Liver (tissue), 9 donors: ENCODE measurements around the gene CLCF1. TPM values are rescaled to one million over a fixed set of nuclear protein-coding genes. Genes with fewer than 3 reads are reported as not detected.

Experiments used
- DNase-seq: peaks from one replicate; pipeline ENCODE4 v3.0.0-alpha.2; 2017; ENCODE audit warnings: low spot score
- H3K27ac ChIP-seq, 2 donors: one replicate each; pipeline ENCODE4 v1.7.0; 2013; ENCODE audit warnings: inconsistent platforms in 2 of 2, low read length in 2 of 2, control low read depth in 1 of 2, low read depth in 1 of 2, mild to moderate bottlenecking in 1 of 2
- H3K27me3 ChIP-seq, 4 donors: one replicate each; pipeline versions ENCODE4 v1.6.1 to v1.7.0; 2013; ENCODE audit warnings: low read length in 3 of 4, inconsistent platforms in 1 of 4, mild to moderate bottlenecking in 1 of 4, moderate library complexity in 1 of 4; ENCODE audit not compliant: control insufficient read depth in 4 of 4, insufficient read depth in 4 of 4
- H3K36me3 ChIP-seq, 4 donors: one replicate each; pipeline versions ENCODE4 v1.6.1 to v1.7.0; 2013; ENCODE audit warnings: low read length in 3 of 4, mild to moderate bottlenecking in 3 of 4, low read depth in 1 of 4, moderate library complexity in 1 of 4; ENCODE audit not compliant: control insufficient read depth in 4 of 4, insufficient read depth in 3 of 4
- H3K4me1 ChIP-seq, 4 donors: one replicate each; pipeline versions ENCODE4 v1.6.1 to v1.7.0; 2013; ENCODE audit warnings: low read length in 3 of 4, mild to moderate bottlenecking in 3 of 4, moderate library complexity in 1 of 4; ENCODE audit not compliant: control insufficient read depth in 4 of 4, insufficient read depth in 4 of 4
- H3K4me3 ChIP-seq, 3 donors: one replicate each; pipeline versions ENCODE4 v1.6.1 to v1.7.0; 2013; ENCODE audit warnings: low read length in 3 of 3, control low read depth in 1 of 3, low read depth in 1 of 3, mild to moderate bottlenecking in 1 of 3
- H3K9ac ChIP-seq, 2 donors: one replicate each; pipeline ENCODE4 v1.7.0; 2013; ENCODE audit warnings: low read length in 2 of 2, mild to moderate bottlenecking in 2 of 2, moderate library complexity in 2 of 2, control low read depth in 1 of 2, low read depth in 1 of 2
- H3K9me3 ChIP-seq, 4 donors: one replicate each; pipeline versions ENCODE4 v1.6.1 to v1.7.0; 2013; ENCODE audit warnings: low read length in 3 of 4; ENCODE audit not compliant: control insufficient read depth in 4 of 4
- ATF3 ChIP-seq: IDR thresholded peaks from 2 replicates; pipeline ENCODE4 v1.6.1; 2016; ENCODE audit warnings: antibody characterized with exemption
- FOXA2 ChIP-seq: IDR thresholded peaks from 2 replicates; pipeline ENCODE4 v1.6.1; 2016; ENCODE audit warnings: antibody characterized with exemption
- HNF4A ChIP-seq, 2 donors: conservative IDR thresholded peaks; 2 replicates each; pipeline ENCODE4 v1.6.1; 2016; ENCODE audit warnings: antibody characterized with exemption in 2 of 2, mild to moderate bottlenecking in 2 of 2
- HNF4G ChIP-seq: IDR thresholded peaks from 2 replicates; pipeline ENCODE4 v1.6.1; 2016; ENCODE audit warnings: antibody characterized with exemption
- JUND ChIP-seq, 2 donors: IDR thresholded peaks; 2 replicates each; pipeline ENCODE4 v1.6.1; 2016; ENCODE audit warnings: antibody characterized with exemption in 2 of 2
- NR2F2 ChIP-seq: IDR thresholded peaks from 2 replicates; pipeline ENCODE4 v1.6.1; 2016; ENCODE audit warnings: antibody characterized with exemption
- RAD21 ChIP-seq, 2 donors: IDR thresholded peaks; 2 replicates each; pipeline ENCODE4 v1.6.1; 2016; ENCODE audit warnings: antibody characterized with exemption in 2 of 2, mild to moderate bottlenecking in 2 of 2
- REST ChIP-seq: IDR thresholded peaks from 2 replicates; pipeline ENCODE4 v1.6.1; 2016; ENCODE audit warnings: antibody characterized with exemption, mild to moderate bottlenecking
- RXRA ChIP-seq, 2 donors: IDR thresholded peaks; 2 replicates each; pipeline ENCODE4 v1.6.1; 2017 to 2018; ENCODE audit warnings: antibody characterized with exemption in 2 of 2, mild to moderate bottlenecking in 1 of 2
- SP1 ChIP-seq: IDR thresholded peaks from 2 replicates; pipeline ENCODE4 v1.6.1; 2018; ENCODE audit warnings: antibody characterized with exemption, mild to moderate bottlenecking
- TAF1 ChIP-seq: conservative IDR thresholded peaks from 2 replicates; pipeline ENCODE4 v1.6.1; 2016; ENCODE audit warnings: antibody characterized with exemption, mild to moderate bottlenecking
- YY1 ChIP-seq: IDR thresholded peaks from 2 replicates; pipeline ENCODE4 v1.6.1; 2016; ENCODE audit warnings: antibody characterized with exemption, mild to moderate bottlenecking
- WGBS: extraction: QIAGEN DNeasy Blood & Tissue Kit; methylation state at CpG from one replicate; pipeline ENCODE4 v1.1.7; 2013; 5-methylcytosine and 5-hydroxymethylcytosine counted together
- polyA plus RNA-seq, 2 donors: library from polyadenylated mRNA; stranded (reverse) in 1 of 2; unstranded in 1 of 2; fragments of 200-250 nt in 1 of 2; fragments of >200 nt in 1 of 2; fragmentation: Nextera tagmentation in 1 of 2; extraction: Ambion mirVana in 1 of 2; gene quantifications; one replicate each; pipeline versions ENCODE4 v1.2.1 to v1.2.3, GENCODE V29; 2013 to 2015
- total RNA-seq, 2 donors: library from RNA; depleted of rRNA; stranded (reverse); fragments of >200 nt; gene quantifications; one replicate each; pipeline ENCODE4 v1.2.3, GENCODE V29; 2014
- TF ChIP-seq, protein P1 (sequence below): IDR thresholded peaks from 2 replicates; pipeline ENCODE4 v1.6.1; 2016; ENCODE audit warnings: antibody characterized with exemption
- TF ChIP-seq, protein P2 (sequence below): fragments of 150-350 bp; IDR thresholded peaks from 2 replicates; pipeline ENCODE4 v1.5.1; 2017; ENCODE audit warnings: improper control_type of control experiment, low read depth, low read length; ENCODE audit not compliant: missing input control
- donor health status: healthy.
- donor health status: healthy.
- donor health status: healthy.
- donor health status: healthy.
- donor health status: healthy.

CLCF1 gene
- total and polyA plus RNA-seq, 4 donors = 0.14 to 1.8 (median 0.20) TPM

GRCh38 chr11:67390947-67391303 is 17.5 kb upstream of the CLCF1 start:
- TF ChIP-seq FOXA2 (no peak), RAD21 (IDR thresholded peaks at IDR 0.05) (no peak), NR2F2 (no peak), RXRA (IDR thresholded peaks at IDR 0.05) (no peak), SP1 (no peak), HNF4A (conservative IDR thresholded peaks at IDR 0.05) (no peak), HNF4G (no peak), JUND (IDR thresholded peaks at IDR 0.05) (no peak), ATF3 (no peak), REST (no peak)
- TF ChIP-seq, protein P1, sequence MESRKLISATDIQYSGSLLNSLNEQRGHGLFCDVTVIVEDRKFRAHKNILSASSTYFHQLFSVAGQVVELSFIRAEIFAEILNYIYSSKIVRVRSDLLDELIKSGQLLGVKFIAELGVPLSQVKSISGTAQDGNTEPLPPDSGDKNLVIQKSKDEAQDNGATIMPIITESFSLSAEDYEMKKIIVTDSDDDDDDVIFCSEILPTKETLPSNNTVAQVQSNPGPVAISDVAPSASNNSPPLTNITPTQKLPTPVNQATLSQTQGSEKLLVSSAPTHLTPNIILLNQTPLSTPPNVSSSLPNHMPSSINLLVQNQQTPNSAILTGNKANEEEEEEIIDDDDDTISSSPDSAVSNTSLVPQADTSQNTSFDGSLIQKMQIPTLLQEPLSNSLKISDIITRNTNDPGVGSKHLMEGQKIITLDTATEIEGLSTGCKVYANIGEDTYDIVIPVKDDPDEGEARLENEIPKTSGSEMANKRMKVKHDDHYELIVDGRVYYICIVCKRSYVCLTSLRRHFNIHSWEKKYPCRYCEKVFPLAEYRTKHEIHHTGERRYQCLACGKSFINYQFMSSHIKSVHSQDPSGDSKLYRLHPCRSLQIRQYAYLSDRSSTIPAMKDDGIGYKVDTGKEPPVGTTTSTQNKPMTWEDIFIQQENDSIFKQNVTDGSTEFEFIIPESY = no peak

DNA sequence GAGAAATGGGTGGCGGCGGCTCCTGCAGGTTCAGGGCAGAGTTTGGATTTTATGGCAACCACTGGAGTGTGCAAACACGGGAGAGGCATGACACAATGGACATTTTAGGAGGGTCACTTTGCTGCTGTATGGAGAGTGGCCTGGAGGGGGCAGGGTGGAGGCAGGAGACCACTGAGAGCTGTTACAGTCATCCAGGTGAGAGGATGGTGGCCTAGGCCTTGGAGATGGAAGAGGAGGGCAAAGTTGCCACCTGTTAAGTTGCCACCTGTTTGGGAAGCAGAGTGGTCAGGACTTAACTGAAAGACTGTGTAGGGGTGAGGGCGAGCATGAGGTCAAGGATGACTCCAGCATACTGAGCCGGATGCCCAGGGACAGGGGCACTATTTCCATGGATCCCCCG is 16.1 kb upstream of the CLCF1 start:
- H3K27me3 ChIP-seq = no peaks in the 10 kb centered on the region
- H3K27ac ChIP-seq = no peak overlapping the region
- 56% methylated on average over 6 of the region's 6 CpGs for WGBS
- DNase-seq = peak; percentile 76
- no peak overlapping the region for H3K4me3 ChIP-seq
- no peak overlapping the region for H3K9ac ChIP-seq
- H3K36me3 ChIP-seq = peaks cover 0 to 1% (median 0%) of the 10 kb centered on the region in 4 donors
- TF ChIP-seq RAD21 (IDR thresholded peaks at IDR 0.05) (peak; percentile 63 to 71), TAF1 (no peak), YY1 (no peak)
- TF ChIP-seq, protein P2, sequence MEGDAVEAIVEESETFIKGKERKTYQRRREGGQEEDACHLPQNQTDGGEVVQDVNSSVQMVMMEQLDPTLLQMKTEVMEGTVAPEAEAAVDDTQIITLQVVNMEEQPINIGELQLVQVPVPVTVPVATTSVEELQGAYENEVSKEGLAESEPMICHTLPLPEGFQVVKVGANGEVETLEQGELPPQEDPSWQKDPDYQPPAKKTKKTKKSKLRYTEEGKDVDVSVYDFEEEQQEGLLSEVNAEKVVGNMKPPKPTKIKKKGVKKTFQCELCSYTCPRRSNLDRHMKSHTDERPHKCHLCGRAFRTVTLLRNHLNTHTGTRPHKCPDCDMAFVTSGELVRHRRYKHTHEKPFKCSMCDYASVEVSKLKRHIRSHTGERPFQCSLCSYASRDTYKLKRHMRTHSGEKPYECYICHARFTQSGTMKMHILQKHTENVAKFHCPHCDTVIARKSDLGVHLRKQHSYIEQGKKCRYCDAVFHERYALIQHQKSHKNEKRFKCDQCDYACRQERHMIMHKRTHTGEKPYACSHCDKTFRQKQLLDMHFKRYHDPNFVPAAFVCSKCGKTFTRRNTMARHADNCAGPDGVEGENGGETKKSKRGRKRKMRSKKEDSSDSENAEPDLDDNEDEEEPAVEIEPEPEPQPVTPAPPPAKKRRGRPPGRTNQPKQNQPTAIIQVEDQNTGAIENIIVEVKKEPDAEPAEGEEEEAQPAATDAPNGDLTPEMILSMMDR = peak; percentile 42
- peaks cover 0 to 22% (median 16%) of the 10 kb centered on the region in 4 donors for H3K4me1 ChIP-seq
- H3K9me3 ChIP-seq = no peaks in the 10 kb centered on the region

More at GRCh38 chr11:67390947-67391303, 17.5 kb upstream of the CLCF1 start:
- 25% methylated on average over 15 of the region's 15 CpGs for WGBS
- Histone ChIP-seq H3K27ac (peak overlapping the region; percentile 57 to 63), H3K4me1 (peaks cover 0 to 22% (median 16%) of the 10 kb centered on the region in 4 donors), H3K27me3 (no peaks in the 10 kb centered on the region), H3K9me3 (no peaks in the 10 kb centered on the region), H3K36me3 (peaks cover 0 to 8% (median 3%) of the 10 kb centered on the region in 4 donors), H3K9ac (peak overlapping the region; percentile 45 to 59), H3K4me3 (peak overlapping the region in 2 of 3 donors; percentile 81 to 94)
- no peak for DNase-seq
